Stimulated activated CD4-positive, alpha-beta T cell treated with anti-CD3 and anti-CD28 coated beads, Interleukin-12 subunit alpha, Interleukin-12 subunit beta, amount 100 ng/mL, for 4 hours (primary cell): ENCODE data around the gene CCDC127.
"Not testable (repeated sequence)": the region's sequence is repeated elsewhere in the genome, so short reads cannot be mapped to it uniquely, and the experiment has no call there.

Source experiments
- DNase-seq: peaks from one replicate; pipeline ENCODE4 v3.0.0-alpha.2; 2020

The CCDC127 gene, protein sequence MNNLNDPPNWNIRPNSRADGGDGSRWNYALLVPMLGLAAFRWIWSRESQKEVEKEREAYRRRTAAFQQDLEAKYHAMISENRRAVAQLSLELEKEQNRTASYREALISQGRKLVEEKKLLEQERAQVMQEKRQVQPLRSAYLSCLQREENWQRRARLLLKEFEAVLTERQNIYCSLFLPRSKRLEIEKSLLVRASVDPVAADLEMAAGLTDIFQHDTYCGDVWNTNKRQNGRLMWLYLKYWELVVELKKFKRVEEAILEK

DNA sequence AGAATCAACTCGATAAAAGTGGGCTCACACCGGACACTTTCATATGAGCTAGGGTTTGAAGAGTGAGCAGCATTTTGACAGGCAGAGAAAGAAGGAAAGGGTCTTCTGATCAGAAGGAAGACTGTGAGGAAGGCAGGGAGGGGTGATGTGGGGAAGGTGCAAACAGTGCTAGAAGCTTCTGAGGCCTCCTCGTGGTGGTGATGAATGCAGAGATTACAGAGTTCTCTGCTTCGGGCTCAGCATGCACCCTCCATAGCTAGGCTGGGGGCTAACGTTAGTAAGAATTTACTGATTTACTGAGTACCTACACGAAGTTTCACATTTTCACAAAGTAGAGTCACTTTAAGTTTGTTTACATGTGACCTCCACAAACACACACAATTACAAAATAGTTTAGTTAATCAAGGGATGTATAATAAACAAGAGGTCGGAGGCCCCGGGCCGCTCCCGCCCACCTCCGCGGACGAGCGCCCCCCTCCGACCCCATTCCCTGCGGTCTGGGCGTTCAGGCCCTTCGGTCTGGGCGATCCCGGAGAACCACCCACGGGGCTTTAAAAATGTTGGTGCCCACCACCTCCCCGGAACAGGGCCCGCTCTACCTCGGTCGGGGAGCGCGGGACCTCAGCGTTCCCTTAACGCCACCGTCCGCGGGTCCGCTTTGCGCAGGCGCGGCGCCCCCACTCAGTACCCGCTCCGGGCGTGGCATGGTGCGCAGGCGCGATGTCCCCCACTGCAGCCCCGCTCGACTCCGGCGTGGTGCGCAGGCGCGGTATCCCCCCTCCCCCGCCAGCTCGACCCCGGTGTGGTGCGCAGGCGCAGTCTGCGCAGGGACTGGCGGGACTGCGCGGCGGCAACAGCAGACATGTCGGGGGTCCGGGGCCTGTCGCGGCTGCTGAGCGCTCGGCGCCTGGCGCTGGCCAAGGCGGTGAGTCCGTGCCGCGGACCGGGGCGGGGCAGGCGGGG, at the start of gene CCDC127, which contains the start of gene SDHA:
CCDC127 (minus strand) TSS at position 660 of the 963 bp plus-strand sequence. CDS start 1,304 bp downstream, outside the sequence.
SDHA (plus strand) TSS at position 827 of the 963 bp plus-strand sequence; CDS start at position 863, 36 bp downstream.
- DNase-seq, result peak; percentile 99

DNA sequence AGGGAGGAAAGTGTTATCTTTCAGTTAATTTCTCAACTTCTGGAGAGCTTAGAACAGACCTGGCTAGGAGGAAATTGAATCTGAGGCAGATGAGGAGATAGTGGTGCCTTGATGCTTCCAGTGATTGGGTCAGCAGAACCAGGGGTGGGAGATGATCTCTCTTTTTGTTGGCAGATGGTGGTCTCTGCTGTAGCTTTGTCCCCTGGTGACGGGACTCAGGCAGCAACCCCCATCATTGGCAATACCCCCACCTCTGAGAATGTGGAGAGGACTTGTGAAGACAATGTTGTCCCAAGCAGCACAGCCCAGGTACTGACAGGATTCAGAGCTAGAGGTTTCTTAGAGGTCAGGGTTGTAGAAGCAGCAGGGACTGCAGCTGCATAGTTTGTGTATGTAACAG, 49.8 kb upstream of the CCDC127 start:
- no peak for DNase-seq

DNA sequence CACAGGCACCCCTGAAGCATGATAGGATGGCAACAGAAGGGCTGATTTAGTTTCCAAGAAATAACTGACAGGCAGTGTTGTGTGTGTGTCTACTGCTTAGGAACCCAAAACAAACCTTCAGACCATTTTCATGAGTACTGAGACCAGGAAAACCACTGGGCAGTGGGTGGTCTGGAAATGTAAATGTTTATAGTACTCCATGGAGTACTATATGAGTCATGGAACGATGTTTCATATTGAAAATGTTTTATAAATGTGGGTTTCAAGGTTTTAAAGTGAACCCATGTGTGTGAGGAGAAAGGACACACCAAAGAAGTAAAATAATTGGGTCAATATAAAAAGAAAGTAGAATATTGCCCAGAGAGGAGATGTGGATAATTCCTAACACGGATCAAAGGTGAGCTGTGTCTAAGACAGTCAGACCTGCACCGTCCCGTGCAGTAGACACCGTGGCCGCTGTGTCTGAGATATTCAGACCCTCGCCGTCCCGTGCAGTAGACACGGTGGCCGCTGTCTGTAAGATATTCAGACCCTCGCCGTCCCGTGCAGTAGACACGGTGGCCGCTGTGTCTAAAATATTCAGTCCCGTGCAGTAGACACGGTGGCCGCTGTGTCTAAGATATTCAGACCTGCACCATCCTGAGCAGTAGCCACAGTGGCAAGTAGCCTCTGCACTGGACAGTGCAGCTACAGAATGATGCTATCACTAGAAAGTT, 48.5 kb upstream of the CCDC127 start:
- DNase-seq, result not testable (repeated sequence)

DNA sequence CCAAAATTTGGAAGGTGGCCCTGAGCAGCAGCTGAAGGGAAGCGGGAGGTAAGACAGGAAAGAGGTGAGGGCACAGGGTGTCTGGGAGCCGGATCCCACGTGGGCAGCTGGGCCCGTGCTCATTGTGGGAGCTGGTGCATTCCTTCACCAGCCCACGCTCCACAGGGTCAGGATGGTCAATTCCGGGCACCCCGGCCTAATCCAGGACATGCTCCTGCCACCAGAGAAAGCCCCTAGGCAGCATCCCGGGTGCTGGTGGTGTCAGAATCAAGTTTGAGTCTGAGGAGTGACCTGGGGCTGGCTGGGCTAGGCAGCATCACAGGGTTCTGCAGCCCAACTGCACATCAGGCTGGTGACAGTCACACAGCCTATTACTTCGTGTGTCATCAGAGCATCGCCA, 46.4 kb upstream of the CCDC127 start:
- DNase-seq, result no peak

DNA sequence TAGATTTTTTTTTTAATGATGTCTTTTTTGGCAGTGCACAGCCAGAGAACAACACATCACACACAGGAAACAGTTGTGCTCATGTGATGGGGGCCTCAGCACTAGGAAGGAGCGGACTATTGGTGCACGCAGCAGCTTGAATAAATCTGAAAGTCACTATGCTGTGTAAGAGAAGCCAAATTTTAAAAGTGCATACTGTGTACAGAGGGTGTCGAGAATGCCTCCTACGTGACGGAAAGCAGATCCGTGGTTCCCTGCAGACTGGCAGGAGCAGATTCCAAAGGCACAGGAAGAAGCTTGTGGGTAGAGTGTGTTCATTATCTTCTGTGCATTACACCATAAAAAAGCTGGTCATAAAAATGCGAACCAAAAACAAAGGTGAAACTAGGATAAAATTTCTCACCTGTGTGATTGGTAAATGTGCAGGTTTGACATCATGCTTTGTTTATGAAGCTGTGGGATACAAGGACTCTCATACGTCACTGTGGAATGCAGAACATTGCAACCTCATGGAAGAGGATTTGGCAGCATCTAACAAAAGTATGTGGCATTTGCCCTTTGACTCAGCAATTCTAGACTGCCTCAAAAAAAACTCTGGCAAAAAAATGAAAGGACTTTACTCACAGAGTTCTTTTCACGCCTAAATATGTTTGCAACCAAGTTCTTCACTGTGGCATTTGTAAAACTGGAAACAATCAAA, 45.5 kb upstream of the CCDC127 start:
- DNase-seq, result not testable (repeated sequence)

DNA sequence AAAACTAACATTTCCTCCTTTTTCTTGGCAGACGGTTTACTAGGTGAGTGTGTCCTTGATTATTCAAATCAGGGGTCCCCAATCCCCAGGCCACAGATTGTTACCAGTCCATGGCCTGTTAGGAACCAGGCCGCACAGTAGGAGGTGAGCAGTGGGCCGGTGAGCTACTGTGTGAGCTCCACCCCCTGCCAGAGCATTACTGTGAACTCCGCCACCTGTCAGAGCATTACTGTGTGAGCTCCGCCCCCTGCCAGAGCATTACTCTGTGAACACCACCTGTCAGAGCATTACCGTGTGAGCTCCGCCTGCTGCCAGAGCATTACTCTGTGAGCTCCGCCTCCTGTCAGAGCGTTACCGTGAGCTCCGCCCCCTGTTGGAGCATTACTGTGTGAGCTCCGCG, 39.2 kb upstream of the CCDC127 start:
- no peak for DNase-seq

DNA sequence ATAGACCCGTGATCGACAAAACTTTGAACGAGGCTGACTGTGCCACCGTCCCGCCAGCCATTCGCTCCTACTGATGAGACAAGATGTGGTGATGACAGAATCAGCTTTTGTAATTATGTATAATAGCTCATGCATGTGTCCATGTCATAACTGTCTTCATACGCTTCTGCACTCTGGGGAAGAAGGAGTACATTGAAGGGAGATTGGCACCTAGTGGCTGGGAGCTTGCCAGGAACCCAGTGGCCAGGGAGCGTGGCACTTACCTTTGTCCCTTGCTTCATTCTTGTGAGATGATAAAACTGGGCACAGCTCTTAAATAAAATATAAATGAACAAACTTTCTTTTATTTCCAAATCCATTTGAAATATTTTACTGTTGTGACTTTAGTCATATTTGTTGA, 38.4 kb upstream of the CCDC127 start:
- DNase-seq, result not testable (repeated sequence)

DNA sequence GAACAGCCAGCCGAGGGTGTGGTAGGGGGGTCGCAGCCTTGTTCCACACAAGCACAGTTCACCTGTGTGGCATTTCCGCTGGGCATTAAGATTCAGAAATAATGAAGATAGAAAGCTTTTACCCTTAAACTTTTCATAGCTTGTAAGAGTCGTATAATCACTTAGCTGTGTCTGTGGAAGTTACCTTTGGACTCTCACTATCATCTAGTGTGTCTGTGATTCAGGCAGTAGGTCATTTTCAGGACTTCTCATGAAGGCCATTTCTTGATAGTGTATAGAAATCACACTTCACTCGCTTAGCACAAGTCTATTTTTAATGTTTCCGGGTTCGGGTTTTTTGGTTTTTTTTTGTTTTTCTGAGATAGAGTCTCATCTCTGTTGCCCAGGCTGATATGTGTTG, 37.2 kb upstream of the CCDC127 start:
- not testable (repeated sequence) for DNase-seq

DNA sequence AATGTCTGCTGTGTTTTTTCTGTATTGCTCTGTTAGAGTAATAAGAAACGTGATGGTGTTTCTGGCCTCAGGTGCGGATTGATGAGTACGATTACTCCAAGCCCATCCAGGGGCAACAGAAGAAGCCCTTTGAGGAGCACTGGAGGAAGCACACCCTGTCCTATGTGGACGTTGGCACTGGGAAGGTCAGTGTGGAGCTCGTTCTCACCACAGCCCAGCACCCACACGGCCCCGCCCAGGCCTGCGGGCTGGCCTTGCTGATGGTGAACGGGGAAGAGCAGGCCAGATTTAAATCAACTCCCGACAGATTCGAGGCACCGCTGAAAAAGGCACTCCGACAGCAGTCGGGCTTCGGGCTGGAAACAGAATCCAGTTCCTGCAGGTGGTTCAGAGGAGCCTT, 36.4 kb upstream of the CCDC127 start:
- DNase-seq, result not testable (repeated sequence)

DNA sequence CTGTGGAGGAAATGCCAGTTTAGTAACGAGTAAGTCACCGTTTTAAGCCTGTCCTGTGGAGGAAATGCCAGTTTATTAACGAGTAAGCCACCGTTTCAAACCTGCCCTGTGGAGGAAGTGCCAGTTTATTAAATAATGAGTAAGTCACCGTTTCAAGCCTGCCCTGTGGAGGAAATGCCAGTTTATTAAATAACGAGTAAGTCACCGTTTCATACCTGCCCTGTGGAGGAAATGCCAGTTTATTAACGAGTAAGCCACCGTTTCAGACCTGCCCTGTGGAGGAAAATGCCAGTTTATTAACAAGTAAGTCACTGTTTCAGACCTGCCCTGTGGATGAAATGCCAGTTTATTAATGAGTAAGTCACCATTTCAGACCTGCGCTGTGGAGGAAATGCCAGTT, 34.6 kb upstream of the CCDC127 start:
- DNase-seq, result no peak

DNA sequence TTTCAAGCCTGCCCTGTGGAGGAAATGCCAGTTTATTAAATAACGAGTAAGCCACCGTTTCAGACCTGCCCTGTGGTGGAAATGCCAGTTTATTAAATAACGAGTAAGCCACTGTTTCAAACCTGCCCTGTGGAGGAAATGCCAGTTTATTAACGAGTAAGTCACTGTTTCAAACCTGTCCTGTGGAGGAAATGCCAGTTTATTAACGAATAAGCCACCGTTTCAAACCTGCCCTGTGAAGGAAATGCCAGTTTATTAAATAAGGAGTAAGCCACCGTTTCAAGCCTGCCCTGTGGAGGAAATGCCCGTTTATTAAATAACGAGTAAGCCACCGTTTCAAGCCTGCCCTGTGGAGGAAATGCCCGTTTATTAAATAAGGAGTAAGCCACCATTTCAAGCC, 34.0 kb upstream of the CCDC127 start:
- DNase-seq, result not testable (repeated sequence)

DNA sequence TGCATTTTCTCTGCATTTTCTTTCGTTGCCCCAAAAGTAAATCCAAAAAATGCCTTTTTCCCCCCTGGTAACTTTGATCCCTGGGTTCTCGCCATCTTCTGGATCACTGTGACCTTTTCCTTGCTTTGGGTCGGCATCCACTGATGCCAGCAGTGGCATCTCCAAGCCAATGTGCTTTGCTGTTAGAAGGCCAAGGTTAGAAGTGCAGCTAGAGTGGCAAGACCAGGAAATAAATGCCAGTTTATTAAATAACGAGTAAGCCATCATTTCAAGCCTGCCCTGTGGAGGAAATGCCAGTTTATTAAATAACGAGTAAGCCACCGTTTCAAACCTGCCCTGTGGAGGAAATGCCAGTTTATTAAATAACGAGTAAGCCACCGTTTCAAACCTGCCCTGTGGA, 33.6 kb upstream of the CCDC127 start:
- DNase-seq, result not testable (repeated sequence)

DNA sequence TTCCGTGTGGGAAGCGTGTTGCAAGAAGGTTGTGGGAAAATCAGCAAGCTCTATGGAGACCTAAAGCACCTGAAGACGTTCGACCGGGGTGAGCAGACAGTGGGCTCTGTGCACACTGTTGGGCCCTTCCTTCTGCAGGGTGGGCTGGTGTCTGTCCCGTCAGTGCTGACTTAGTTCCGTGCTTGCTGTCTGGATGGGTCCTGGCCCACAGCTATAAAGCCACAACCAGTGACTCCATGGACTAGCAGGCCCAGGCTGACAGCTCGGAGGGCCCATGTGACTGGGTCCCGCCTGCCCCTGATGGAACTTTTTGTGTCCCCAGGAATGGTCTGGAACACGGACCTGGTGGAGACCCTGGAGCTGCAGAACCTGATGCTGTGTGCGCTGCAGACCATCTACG, 33.1 kb upstream of the CCDC127 start:
- DNase-seq, result not testable (repeated sequence)

DNA sequence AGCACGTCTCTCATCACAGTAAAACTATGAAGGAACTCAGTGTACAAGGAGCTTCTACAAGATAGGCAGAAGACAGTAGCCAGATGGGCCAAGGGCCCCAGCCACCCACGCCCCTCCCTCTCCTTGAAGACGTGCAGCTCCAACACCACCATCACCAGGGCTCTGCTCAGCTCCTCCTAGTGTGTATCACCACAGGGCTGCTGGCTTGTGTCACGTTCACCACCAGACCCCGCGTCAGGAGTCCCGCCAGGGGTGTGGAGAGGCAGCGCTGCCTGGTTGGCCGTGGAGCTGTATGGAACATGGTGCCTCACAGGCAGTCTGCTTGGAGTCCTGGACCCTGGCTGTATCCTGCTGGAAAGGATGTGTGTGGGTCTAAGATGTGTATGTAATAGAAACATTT, 32.4 kb upstream of the CCDC127 start:
- DNase-seq, result not testable (repeated sequence)

DNA sequence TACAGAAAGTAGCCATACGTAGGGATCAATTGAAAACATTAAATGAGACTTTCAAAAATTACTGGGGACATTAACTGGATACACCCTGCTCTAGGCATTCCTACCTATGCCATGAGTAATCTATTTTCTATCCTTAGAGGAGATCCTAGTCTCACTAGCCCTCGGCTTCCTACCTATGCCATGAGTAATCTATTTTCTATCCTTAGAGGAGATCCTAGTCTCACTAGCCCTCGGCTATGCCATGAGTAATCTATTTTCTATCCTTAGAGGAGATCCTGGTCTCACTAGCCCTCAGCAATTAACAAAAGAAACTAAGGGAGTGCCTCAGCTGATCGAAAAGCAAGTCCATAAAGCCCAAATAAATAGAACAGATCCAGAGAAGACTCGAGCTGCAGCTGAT, 27.8 kb upstream of the CCDC127 start:
- DNase-seq, result not testable (repeated sequence)

DNA sequence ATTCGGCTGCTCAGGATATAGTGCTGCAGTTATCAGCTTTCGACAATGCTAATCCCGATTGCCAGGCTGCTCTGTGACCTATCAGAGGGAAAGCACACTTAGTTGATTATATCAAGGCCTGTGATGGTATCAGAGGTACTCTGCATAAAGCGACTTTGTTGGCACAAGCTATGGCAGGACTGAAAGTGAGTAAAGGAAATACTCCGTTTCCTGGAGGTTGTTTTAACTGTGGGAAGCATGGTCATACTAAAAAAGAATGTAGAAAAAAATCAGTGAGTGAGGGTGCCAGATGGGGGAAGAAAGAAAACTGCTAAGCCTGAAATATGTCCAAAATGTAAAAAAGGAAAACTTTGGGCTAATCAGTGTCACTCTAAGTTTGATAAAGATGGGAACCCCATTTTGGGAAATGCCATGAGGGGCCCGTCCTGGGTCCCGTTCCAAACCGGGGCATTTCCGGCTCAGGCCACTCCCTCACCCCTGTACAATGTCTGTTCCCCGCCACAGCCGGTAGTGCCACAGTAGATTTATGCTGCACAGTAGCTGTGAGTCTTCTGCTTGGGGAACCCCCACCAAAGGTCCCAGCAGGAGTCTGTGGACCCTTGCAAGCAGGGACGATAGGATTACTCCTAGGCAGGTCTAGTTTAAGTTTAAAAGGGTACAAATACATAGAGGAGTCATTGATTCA, 25.9 kb upstream of the CCDC127 start:
- peak; percentile 18 for DNase-seq

DNA sequence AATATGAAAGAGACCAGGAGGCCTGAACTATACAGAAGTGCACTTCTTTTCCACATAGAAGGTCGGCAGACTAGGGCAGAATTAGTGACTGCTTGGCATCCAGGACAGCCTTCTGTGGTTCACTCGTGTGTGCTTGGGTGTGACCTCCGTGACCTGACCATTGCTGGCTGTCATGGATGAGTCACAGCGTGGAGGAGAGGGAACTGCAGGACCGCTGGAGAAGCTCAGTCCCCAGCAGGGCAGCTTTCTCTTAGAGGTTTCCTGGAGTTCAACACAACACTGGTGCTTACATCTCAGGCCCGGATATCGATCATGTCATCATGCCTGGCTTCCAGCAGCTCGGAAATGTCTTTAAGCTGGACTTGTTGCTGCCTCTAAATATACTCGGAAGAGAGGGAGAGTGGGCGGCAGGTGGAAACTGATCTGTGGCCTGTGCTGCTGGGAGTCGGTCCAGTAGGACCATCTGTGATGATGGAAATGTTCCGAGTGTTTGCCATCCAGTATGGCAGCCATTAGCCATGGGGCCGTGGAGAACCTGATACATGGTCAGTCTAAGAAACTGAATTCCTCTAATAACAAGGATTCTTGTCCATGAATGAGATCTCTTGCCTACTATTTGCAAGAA, 23.2 kb upstream of the CCDC127 start:
- not testable (repeated sequence) for DNase-seq

DNA sequence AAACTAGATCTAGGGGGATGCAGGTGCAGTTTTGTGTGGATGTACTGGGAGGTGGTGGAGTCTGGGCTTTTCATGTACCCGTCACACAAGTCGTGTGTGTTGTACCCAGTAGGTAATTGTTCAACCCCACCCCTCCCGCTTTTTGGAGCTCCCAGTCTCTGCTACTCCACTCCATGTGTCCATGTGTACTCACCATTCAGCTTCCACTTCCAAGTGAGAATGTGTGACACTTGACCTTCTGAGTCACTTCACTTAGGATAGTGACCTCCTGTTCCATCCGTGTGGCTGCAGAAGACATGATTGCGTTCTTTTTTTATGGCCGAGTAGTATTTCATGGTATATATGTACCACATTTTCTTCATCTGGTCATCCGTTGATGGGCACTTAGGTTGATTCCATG, 22.6 kb upstream of the CCDC127 start:
- DNase-seq, result not testable (repeated sequence)

DNA sequence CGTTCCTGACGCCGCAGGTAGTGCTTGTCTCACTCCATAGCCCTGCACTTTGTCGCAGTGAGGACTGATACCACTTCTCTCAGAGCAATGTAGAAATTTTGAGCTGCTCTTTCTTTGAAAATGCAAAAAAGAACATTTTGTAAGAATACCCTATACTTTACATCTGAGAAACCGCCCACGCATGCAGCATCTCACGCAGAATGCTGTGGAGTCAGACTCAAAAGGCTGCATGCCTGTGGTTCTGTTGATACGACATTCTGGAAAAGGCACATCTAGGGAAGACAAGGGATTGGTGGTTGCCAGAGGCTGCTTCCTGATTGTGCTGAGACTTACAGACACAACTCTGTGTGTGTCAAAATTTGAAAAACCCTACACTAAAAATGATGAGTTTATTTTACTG, 20.0 kb upstream of the CCDC127 start:
- not testable (repeated sequence) for DNase-seq

DNA sequence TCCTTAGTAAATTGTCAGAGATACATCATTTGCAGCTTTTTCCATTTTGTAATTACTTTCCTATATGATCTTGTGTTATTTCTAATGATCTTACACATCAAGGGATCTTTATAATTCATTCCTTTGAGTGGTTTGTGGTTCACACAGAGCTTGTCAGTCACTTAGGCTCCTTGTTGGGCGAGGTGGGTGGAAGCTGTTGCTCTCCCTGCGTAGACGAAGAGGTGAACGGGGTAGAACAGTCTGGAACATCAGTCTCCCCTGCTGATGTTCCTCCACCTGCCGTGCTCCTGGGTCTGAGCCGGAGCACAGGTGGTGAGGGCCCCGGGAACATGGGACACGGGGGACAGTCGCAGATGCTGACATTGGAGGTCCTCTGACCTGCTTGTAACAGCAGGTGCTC, 17.6 kb upstream of the CCDC127 start:
- DNase-seq, result not testable (repeated sequence)

DNA sequence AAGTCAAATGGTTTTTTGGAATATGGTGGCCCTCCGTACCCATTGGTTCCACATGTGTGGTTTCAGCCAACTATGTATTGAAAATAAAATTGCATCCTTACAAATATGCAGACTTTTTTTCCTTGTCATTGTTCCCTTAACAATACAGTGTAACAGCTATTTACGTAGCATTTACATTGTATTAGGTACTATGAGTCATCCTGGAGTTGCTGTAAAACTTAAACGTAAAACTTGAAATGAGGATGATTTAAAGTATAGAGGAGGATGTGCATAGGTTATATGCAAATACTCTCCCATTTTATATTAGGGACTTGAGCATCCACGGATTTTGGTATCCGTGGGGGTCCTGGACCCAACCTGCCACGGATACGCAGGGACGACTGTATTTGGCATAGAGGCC, 16.5 kb upstream of the CCDC127 start:
- DNase-seq, result no peak
